GM15510 (cell line): Measurements from ENCODE around the gene NRXN3.

ENCODE experiments used
- POLR2A ChIP-seq: IDR thresholded peaks from 3 replicates; pipeline ENCODE4 v1.6.1; 2011; ENCODE audit warnings: borderline replicate concordance; ENCODE audit not compliant: insufficient read length; ENCODE audit errors: extremely low read depth

Gene NRXN3

GRCh38 chr14:79483477-79484388 is 1313.6 kb downstream of the NRXN3 start:
- no peak for TF ChIP-seq POLR2A

- no peak for TF ChIP-seq POLR2A
Observed at GRCh38 chr14:79487632-79488031, 1317.5 kb downstream of the NRXN3 start.

DNA sequence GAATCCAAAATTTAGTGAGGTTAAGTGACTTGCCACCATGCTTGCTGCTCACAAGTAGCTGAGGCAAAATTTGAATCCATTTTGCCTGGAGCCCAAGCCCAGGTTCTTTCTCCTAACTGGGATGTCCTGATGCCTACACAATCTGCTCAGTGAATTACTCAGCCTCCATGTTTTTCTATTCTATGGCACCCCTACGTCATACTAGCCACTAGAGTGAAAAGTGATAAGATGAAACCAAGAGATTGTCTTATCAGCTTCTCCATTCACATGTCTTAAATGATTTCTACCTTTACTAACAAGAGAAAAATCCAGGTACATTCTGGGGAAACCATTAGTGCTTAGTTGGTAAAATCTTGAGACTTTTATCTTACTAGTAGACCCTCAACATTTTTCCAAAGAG is 1321.0 kb downstream of the NRXN3 start:
- TF ChIP-seq POLR2A, result no peak

- no peak for TF ChIP-seq POLR2A
Observed at GRCh38 chr14:79493081-79493645, 1323.0 kb downstream of the NRXN3 start.

DNA sequence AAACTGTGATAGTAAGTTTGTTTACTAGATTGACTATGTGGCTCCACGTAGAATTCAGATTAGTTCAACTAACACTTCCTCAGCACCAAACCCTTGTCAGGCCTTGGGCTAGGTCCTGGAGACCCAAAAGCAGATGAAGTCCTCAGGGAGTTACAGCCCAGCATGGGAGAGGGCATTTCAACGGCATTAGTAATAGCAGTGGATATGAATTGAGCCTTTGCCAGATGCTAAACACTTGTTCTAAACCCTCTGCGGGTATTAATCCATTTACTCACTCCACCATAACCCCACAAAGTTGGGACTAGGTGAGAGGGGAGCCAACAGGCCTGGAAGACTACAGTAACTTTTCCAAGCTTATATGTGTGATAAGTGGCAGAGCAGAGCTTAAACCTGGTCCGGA is 1326.5 kb downstream of the NRXN3 start:
- no peak for TF ChIP-seq POLR2A

DNA sequence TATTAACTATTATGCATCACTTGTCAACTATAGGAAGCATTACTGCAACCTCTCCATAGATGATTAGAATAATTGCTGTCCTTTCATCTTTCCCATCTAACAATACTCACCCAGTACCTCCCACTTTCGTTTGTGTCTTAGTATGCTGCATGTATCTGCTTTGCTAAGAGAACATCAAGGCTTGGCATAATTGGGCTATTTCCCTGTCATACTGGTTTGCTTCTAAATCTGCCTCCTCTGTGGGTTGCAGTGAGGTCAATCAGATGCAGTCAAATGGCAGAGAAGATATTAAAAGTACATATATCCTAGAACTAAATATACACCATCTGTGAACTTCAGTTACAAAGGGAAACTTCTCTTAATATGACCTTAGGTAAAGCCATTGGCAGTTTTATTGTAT is 1330.3 kb downstream of the NRXN3 start:
- TF ChIP-seq POLR2A, result no peak

DNA sequence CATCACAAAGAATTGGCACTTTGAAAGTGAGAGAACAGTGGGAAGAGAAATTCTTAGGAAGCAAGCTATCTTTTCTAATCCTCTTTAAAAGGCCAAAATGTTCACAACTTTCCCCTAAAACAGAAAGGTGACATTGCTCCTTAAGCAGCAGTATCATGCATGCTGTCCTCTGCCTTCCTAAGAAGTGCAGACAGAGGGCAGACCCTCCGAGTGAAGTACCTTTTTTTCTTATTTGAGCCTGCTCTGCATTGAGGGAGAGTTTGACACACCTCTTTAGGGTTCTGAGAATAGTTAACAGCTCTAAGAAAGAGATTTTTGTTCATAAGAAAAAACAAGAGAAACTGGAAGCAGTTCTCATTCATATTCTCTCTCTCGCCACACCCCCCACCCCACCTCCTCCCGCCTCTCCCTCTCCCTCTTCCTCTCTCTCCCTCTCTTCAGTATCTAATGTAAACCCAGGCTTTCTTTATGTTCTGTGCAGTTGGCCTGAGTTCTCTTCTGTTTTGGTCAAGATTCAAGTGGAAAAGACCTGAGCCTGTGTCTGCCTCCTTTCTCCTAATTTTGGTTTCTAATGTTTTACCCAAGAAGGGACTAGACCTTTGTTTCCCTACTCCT is 1332.1 kb downstream of the NRXN3 start:
- no peak for TF ChIP-seq POLR2A

GRCh38 chr14:79502751-79503148 is 1332.6 kb downstream of the NRXN3 start:
- TF ChIP-seq POLR2A, result no peak

DNA sequence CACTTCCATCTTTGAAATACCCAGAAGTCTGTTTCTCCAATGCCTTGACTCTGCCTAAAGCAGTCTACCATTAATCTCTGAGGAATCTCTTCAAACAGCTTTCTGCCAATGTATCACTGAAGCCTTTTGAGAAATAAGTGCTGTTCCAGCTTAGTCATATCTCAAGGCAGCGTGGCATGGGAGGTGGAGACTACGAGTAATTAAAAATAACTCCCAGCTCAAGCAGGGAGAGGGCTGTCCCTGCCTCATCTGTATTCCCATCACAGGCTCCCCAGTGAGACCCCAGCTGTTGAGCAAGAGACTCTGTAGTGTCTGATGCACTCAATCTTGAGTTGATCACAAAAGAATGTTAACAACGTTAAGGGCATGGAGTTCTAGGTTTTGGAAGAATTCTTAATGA is 1340.5 kb downstream of the NRXN3 start:
- TF ChIP-seq POLR2A, result no peak

DNA sequence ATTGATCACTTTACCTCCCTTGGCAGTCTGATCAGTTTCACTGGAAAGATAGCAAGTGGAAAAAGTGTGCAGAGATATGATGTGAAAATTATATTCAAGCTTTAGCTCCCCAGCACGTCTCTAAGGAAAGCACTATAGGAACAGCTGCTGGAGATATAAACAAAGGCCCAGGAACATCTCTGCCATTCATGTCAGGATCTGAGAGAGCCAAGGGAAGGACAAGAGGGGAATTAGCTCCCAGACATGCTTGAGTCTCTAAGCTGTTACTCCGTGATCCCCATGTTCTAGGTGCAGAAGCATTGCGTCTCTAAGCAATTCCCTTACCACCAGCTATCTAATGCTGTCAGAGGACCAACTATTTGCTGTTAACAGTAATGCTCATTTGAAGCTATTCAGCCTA is 1341.0 kb downstream of the NRXN3 start:
- no peak for TF ChIP-seq POLR2A

GRCh38 chr14:79513446-79513845 is 1343.3 kb downstream of the NRXN3 start:
- no peak for TF ChIP-seq POLR2A

GRCh38 chr14:79514700-79515099 is 1344.5 kb downstream of the NRXN3 start:
- no peak for TF ChIP-seq POLR2A

GRCh38 chr14:79515158-79515557 is 1345.0 kb downstream of the NRXN3 start:
- no peak for TF ChIP-seq POLR2A

DNA sequence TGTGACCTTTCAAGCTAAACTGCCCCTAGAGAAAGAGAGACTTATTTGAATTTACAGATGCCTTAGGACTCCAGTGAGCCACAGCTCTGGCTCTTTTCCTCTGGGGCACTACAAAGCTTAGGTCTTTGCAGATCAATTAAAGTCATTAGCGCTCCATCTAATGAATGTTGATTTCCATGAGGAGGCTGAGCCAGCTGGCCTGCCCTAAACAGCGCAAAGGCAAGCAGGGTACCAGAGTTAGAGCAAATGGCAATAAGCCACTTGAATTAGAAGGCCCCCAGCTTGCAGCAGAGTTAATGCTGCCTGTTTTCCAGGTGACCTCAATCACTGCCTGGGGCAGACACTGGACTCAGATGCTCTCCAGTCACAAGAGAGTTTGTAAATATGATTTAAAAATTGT is 1345.8 kb downstream of the NRXN3 start:
- no peak for TF ChIP-seq POLR2A

- no peak for TF ChIP-seq POLR2A
Observed at GRCh38 chr14:79525416-79525815, 1355.2 kb downstream of the NRXN3 start.

DNA sequence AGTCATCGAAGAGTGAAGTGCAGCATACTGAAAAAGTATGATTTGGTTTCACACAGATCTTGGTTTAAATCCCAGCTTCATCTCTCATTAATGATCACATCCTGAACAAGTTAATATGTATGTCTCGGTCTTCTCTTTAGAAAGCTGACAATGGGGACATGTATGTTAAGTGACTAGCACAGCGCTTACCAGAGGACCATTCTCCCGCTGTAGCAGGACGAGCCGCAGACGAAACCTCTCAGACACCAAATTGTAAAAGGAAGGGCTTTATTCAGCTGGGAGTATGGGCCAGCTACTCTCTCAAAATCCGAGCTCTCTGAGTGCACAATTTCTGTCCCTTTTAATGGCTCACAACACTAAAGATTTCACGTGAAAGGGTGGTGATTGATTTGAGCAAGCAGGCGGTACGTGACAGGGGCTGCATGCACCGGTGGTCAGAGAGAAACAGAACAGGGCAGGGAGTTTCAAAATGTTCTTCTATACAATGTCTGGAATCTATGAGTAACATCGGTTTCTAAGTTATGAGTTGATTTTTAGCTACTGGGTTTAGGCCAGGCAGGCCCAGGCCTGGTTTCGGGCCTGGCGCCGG is 1358.7 kb downstream of the NRXN3 start:
- TF ChIP-seq POLR2A, result no peak

- TF ChIP-seq POLR2A, result no peak
Observed at GRCh38 chr14:79530555-79530954, 1360.4 kb downstream of the NRXN3 start.
